Kidney (tissue), 14 donors: ENCODE measurements around the gene SYCE1L. TPM values are rescaled to one million over a fixed set of nuclear protein-coding genes. Genes with fewer than 3 reads are reported as not detected.
"Not testable (repeated sequence)": the region's sequence is repeated elsewhere in the genome, so short reads cannot be mapped to it uniquely, and the experiment has no call there.

Source experiments
- DNase-seq, 5 donors: peaks; one replicate each; pipeline ENCODE4 v3.0.0-alpha.2; 2013 to 2020
- FAIRE-seq: peaks from 2 replicates; lab custom pipeline; 2012; peaks lifted over from hg19 to GRCh38; lab: Jason Lieb, UNC
- H3K27ac ChIP-seq, 2 donors: one replicate each; pipeline ENCODE4 v1.7.0; 2013; ENCODE audit warnings: low read depth in 2 of 2, low read length in 2 of 2, inconsistent platforms in 1 of 2
- H3K27me3 ChIP-seq: one replicate; pipeline ENCODE4 v1.7.1; 2013; ENCODE audit warnings: low read length, inconsistent platforms; ENCODE audit not compliant: control insufficient read depth, insufficient read depth
- H3K36me3 ChIP-seq, 3 donors: one replicate each; pipeline versions ENCODE4 v1.7.0 to v1.7.1; 2013; ENCODE audit warnings: low read length in 3 of 3, control low read depth in 1 of 3, inconsistent platforms in 1 of 3; ENCODE audit not compliant: insufficient read depth in 3 of 3, control insufficient read depth in 2 of 3
- H3K4me1 ChIP-seq, 3 donors: one replicate each; pipeline versions ENCODE4 v1.7.0 to v1.7.1; 2013; ENCODE audit warnings: low read length in 3 of 3, inconsistent platforms in 1 of 3, low read depth in 1 of 3; ENCODE audit not compliant: control insufficient read depth in 2 of 3, insufficient read depth in 2 of 3
- H3K4me3 ChIP-seq, 3 donors: one replicate each; pipeline versions ENCODE4 v1.7.0 to v1.8.1; 2013; ENCODE audit warnings: low read length in 3 of 3, control low read depth in 1 of 3, inconsistent platforms in 1 of 3
- H3K9ac ChIP-seq, 3 donors: one replicate each; pipeline versions ENCODE4 v1.7.0 to v1.7.1; 2013; ENCODE audit warnings: low read length in 3 of 3, control low read depth in 1 of 3, inconsistent platforms in 1 of 3
- H3K9me3 ChIP-seq, 3 donors: one replicate each; pipeline versions ENCODE4 v1.7.0 to v1.7.1; 2013; ENCODE audit warnings: low read length in 3 of 3, control low read depth in 1 of 3, inconsistent platforms in 1 of 3; ENCODE audit not compliant: control insufficient read depth in 2 of 3, insufficient read depth in 1 of 3
- CTCF ChIP-seq: IDR thresholded peaks from 3 replicates; pipeline ENCODE4 v1.5.1; 2012; ENCODE audit warnings: mild to moderate bottlenecking, moderate library complexity, borderline replicate concordance; ENCODE audit not compliant: insufficient read depth; ENCODE audit errors: extremely low read depth
- intact Hi-C: fragments of 100-400 bp; cut with DNase I; formaldehyde crosslinking; loops from one replicate; pipeline ENCODE4 v1.11.1; 2022
- polyA plus RNA-seq: library from polyadenylated mRNA; stranded (reverse); fragments of 350-450 nt; fragmentation: Illumina TruSeq; extraction: RNeasy Lipid Tissue Mini Kit (QIAGEN cat#74804); gene quantifications from one replicate; pipeline ENCODE4 v1.2.3, GENCODE V29; 2014; ENCODE audit warnings: low read depth, low replicate concordance; ENCODE audit not compliant: insufficient read depth
- total RNA-seq: library from RNA; stranded (reverse); fragmentation: NEBNext Ultra II Directional; extraction: Animal tissue kit (Norgen Biotek cat#: 25700); gene quantifications from one replicate; pipeline ENCODE4 v1.2.1, GENCODE V29; 2021
- donor health status: control.
- donor health status: control.
- donor health status: control.
- donor health status: control.
- donor health status: control.
- donor health status: DM: yes; HTN: yes; CAD: no.
- donor health status: Normal renal cell carcinoma (clear cell type).

SYCE1L gene
- total and polyA plus RNA-seq, 2 donors from 2014 or later, result 7.1 to 9.7 TPM

- TF ChIP-seq CTCF, result no peak
- Histone ChIP-seq H3K9me3 (no peaks in the 10 kb centered on the region), H3K36me3 (no peaks in the 10 kb centered on the region), H3K9ac (no peak overlapping the region), H3K27me3 (no peaks in the 10 kb centered on the region), H3K4me3 (no peak overlapping the region), H3K4me1 (no peaks in the 10 kb centered on the region), H3K27ac (no peak overlapping the region)
- FAIRE-seq (no peak), DNase-seq (no peak)
- intact Hi-C loops, result loop anchor here (10.0 kb wide), 1 partner anchor 1378 kb away; no protein-coding TSS in a partner anchor
These were observed 26.3 kb upstream of the SYCE1L start for GRCh38 chr16:77172951-77173350.

GRCh38 chr16:77183137-77183536 is 16.1 kb upstream of the SYCE1L start:
- no peaks in the 10 kb centered on the region for H3K9me3 ChIP-seq
- TF ChIP-seq CTCF, result no peak
- FAIRE-seq, result no peak

GRCh38 chr16:77186298-77186697 is 12.9 kb upstream of the SYCE1L start:
- H3K9ac ChIP-seq, DNase-seq, H3K27ac ChIP-seq, H3K4me3 ChIP-seq, H3K4me1 ChIP-seq, H3K9me3 ChIP-seq, H3K36me3 ChIP-seq, FAIRE-seq, intact Hi-C loops, H3K27me3 ChIP-seq: not testable (repeated sequence)

More at GRCh38 chr16:77183137-77183536, 16.1 kb upstream of the SYCE1L start:
- Histone ChIP-seq H3K27ac (no peak overlapping the region), H3K9ac (no peak overlapping the region), H3K27me3 (no peaks in the 10 kb centered on the region), H3K36me3 (no peaks in the 10 kb centered on the region), H3K4me3 (no peak overlapping the region), H3K4me1 (no peaks in the 10 kb centered on the region)
- intact Hi-C loops, result no loop called here
- DNase-seq, result no peak

GRCh38 chr16:77190190-77190477 is 9.1 kb upstream of the SYCE1L start:
- peaks cover 0 to 11% (median 9%) of the 10 kb centered on the region in 3 donors for H3K4me1 ChIP-seq
- no peak for FAIRE-seq
- no peaks in the 10 kb centered on the region for H3K27me3 ChIP-seq
- TF ChIP-seq CTCF, result no peak
- DNase-seq, result no peak
- no peaks in the 10 kb centered on the region for H3K9me3 ChIP-seq
- H3K27ac ChIP-seq, result peak overlapping the region; percentile 83 to 90
- H3K36me3 ChIP-seq, result peaks cover 0 to 6% (median 4%) of the 10 kb centered on the region in 3 donors
- intact Hi-C loops, result no loop called here
- peak overlapping the region; percentile 63 to 98 (median 71) for H3K9ac ChIP-seq
- H3K4me3 ChIP-seq, result peak overlapping the region; percentile 76 to 100 (median 98)
